ENCODE results near the gene FYB1.

GRCh38 chr5:39159811-39160490, 59.4 kb downstream of the FYB1 start:
- TF ChIP-seq, protein P1, sequence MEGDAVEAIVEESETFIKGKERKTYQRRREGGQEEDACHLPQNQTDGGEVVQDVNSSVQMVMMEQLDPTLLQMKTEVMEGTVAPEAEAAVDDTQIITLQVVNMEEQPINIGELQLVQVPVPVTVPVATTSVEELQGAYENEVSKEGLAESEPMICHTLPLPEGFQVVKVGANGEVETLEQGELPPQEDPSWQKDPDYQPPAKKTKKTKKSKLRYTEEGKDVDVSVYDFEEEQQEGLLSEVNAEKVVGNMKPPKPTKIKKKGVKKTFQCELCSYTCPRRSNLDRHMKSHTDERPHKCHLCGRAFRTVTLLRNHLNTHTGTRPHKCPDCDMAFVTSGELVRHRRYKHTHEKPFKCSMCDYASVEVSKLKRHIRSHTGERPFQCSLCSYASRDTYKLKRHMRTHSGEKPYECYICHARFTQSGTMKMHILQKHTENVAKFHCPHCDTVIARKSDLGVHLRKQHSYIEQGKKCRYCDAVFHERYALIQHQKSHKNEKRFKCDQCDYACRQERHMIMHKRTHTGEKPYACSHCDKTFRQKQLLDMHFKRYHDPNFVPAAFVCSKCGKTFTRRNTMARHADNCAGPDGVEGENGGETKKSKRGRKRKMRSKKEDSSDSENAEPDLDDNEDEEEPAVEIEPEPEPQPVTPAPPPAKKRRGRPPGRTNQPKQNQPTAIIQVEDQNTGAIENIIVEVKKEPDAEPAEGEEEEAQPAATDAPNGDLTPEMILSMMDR (IDR thresholded peaks at IDR 0.05), result no peak
- TF ChIP-seq POLR2A (IDR thresholded peaks at IDR 0.05), result no peak

Measured in lower leg skin (tissue), 3 donors.